Measurements from ENCODE around the gene GATA1.

GRCh38 chrX:48737213-48737938 is 49.0 kb upstream of the GATA1 start:
- TF ChIP-seq CTCF (IDR thresholded peaks at IDR 0.05) (no peak), POLR2A (IDR thresholded peaks at IDR 0.05) (peak in 1 of 2 donors; percentile 58)

Data from heart left ventricle (tissue), 13 donors.